Dermis blood vessel endothelial cell (primary cell): Measurements from ENCODE around the gene KIAA1328. TPM values are rescaled to one million over a fixed set of nuclear protein-coding genes. Genes with fewer than 3 reads are reported as not detected.

Experiments
- DNase-seq: peaks from one replicate; pipeline ENCODE4 v3.0.0; 2010
- total RNA-seq: library from RNA; depleted of rRNA; stranded (reverse); fragments of >200 nt; gene quantifications from 2 replicates; pipeline ENCODE4 v1.2.3, GENCODE V29; 2014

The KIAA1328 gene
- total RNA-seq, 1 donor from 2014 or later: 5.3 TPM

DNA sequence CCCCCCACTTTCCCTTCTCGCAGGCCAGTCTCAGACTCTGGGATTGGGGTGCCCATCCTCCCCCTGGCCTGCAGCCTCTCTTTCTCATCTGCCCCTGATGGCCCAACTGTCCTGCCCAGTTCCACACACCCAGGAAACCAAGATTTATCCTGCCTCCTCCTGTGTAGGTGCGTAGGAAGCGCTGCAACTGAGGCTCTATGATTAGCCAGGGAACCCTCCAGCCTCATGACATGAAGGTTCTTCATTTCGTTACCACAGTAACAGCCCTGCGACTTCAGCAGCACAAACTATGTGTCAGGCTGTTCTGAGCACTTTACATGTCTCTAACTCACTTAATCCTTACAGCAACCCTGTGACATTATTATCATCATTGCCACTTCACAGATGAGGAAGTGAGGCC is 430.8 kb downstream of the KIAA1328 start:
- DNase-seq: no peak

GRCh38 chr18:37260367-37261093 is 431.6 kb downstream of the KIAA1328 start:
- no peak for DNase-seq

GRCh38 chr18:37261246-37261840 is 432.4 kb downstream of the KIAA1328 start:
- DNase-seq: no peak

DNA sequence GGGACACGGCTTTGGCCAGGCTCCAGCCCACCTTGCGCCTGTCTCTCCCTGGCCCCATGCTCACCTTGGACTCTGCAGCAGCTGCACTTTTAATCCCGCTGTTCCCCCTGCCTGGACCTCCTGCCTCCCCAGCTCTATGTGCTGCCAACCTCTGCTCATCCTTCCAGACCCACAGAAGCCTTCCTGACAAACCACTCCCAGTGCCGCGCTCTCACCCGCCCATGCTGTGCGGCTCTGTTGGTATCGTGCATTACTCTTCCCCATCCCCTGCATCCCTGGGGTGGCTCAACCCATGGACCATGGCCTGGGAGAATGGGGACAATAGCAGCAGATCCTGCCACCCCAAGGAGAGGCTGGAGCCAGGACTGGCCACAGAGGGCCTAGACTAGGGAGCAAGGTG is 433.1 kb downstream of the KIAA1328 start:
- DNase-seq: no peak

DNA sequence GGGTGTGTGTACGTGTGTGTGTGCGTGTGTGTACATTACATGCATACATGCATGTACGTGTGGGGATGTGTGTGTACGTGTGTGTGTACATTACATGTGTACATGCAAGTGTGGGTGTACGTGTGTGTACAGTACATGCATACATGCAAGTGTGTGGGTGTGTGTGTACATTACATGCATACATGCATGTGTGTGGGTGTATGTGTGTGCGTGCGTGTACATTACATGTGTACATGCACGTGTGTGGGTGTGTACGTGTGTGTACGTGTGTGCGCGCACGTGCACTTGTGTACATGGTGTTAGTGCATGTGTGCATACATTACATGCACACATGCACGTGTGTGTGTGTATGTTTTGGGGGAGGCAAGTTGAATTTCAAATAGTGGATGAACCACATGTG is 436.0 kb downstream of the KIAA1328 start:
- DNase-seq: no peak

- DNase-seq: no peak
Observed at GRCh38 chr18:37265382-37265781, 436.5 kb downstream of the KIAA1328 start.

DNA sequence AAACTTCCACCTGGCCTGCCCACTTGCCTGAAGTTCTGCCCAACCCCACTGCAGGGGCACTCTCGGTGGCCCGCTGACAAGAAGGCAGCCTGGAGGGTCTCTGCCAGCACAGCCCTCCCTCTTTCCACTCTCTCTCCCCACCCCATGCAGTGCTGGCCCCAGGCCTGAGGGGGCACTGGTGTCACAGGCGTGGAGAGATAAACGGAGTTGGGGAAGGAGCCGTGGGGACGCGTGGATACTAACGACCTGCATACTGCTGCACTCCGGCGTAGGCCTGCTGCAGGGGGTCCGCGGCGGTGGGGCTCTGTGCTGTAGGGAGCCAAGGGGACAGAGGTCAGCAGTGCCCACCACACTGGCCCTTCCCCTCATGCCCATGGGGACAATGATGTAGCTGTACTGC is 437.4 kb downstream of the KIAA1328 start:
- DNase-seq: no peak

GRCh38 chr18:37270038-37270665 is 441.2 kb downstream of the KIAA1328 start:
- DNase-seq: peak; percentile 69

DNA sequence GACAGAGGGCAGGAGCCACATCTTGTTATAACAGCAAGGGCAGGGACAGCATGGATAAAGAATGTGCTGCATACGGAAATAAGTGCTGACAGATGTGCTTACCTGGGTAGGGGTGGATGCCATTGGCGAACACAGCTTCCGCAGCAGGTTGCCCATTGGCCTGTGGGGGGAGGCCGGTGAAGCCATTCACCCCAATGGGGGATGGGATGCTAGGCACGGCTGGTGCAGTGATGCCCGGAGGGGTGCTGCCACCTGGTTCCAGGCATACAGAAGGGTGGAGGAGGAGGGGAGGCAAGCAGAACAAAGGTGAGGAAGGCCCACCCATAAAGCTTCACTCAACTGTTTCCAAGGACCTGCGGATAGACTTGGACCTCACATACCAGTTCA is 441.7 kb downstream of the KIAA1328 start:
- DNase-seq: no peak

DNA sequence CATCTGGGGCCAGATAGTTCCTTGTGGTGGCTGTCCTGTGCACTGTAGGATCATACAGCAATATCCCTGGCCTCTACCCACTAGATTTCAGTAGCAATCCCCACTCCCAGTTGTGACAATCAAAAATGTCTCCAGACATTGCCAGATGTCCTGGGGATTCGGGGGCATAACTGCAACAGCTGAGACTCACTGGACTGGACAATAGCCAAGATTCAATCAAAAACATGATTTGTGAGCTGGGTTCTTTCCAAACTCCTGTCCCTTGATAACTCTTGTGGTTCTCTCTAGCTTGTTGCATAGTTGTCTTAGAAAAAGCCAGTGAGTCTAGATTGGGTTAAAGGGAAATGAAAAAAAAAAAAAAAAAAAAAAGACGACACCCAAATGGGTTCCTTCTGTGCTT is 443.3 kb downstream of the KIAA1328 start:
- DNase-seq: no peak

- DNase-seq: no peak
Observed at GRCh38 chr18:37272841-37273240, 443.9 kb downstream of the KIAA1328 start.

- DNase-seq: no peak
Observed at GRCh38 chr18:37274309-37275236, 445.6 kb downstream of the KIAA1328 start.

GRCh38 chr18:37275237-37275741 is 446.4 kb downstream of the KIAA1328 start:
- no peak for DNase-seq

GRCh38 chr18:37276111-37276890 is 447.4 kb downstream of the KIAA1328 start:
- no peak for DNase-seq

GRCh38 chr18:37277804-37278203 is 448.9 kb downstream of the KIAA1328 start:
- DNase-seq: no peak

Other genes starting within 250 kb of the KIAA1328 start
- gene TPGS2, start 125 bp upstream of the KIAA1328 start, total RNA-seq: 232 and 234 TPM in 2 replicates